HL-60/S4 treated with phorbol 12-myristate 13-acetate at 8.2 ng/mL for 4 days and 3 days (cell line): ENCODE results near the gene THAP8.

ENCODE experiments used
- in situ Hi-C: fragments of 300-500 bp; cut with MboI; formaldehyde crosslinking; loops from 2 replicates; pipeline ENCODE4 v1.15.0; 2022; ENCODE audit warnings: low sequenced_read_pairs

THAP8 gene

DNA sequence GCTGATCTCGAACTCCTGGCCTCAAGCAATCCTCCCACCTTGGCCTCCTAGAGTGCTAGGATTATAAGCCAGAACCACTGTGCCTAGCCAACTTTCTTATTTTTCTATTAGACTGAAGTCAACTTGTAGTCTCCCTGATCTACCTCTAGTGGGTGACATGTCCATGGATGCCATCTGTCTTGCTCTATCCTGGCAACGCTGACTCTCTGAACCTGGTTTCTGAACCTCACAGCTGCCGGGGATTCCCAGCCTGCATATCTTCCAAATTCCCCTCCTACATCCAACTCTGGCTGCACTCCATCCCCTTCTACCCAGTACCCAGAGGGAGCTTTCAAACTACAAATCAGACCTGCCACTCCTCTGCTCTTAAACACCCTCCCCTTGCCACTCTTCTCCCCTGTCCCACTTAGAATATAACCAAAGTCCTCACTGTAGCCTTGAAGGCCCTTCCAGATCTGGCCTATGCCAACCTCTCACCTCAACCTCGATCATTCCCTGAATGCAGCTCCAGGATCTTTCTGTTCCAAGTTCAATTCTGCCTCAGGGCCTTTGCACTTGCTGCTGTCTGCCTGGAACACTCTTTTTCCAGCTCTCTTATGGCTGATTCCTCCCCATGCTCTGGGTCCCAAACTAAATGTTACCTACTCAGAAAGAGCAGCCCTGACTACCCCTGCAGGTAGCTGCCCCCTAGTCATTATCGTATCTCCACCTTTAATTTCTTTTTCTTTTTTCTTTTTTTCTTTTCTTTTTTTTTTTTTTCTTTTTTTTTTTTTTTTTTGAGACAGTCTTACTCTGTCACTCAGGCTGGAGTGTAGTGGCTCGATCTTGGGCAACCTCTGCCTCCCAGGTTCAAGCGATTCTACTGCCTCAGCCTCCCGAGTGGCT, 23.6 kb downstream of the THAP8 start:
- in situ Hi-C loops: no loop called here

DNA sequence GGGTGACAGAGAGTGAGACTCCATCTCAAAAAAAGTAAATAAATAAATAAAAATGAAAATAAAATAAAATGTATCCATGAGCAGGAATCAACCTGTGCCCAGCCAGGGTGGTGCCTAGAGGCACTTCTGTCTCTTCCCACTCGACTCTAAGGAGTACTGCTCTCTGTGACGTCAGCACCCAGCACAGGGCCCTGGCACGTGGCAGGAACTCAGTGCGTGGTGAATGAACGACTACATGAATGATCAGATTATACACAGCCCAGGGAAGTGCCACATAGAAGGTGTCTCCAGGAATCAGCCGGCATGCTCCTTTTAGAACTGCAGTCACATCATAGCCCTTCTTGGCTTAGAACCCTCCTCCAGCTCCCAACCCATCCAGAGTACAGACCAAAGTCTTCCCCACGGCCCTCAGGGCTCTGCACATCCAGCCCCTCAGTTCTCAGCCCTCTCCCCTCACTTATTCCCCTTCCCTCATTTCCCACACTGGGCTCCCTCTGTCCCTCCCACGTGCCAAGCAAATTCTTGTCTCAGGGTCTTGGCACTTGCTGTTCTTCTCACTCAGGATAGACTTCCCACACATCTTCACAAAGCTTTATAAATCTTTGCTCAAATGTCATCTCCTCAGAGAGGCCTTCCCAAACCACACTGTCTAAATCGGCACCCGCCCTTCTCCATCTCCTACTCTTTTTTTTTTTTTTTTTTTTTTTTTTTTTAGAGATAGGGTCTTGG, 25.6 kb downstream of the THAP8 start:
- in situ Hi-C loops: no loop called here

DNA sequence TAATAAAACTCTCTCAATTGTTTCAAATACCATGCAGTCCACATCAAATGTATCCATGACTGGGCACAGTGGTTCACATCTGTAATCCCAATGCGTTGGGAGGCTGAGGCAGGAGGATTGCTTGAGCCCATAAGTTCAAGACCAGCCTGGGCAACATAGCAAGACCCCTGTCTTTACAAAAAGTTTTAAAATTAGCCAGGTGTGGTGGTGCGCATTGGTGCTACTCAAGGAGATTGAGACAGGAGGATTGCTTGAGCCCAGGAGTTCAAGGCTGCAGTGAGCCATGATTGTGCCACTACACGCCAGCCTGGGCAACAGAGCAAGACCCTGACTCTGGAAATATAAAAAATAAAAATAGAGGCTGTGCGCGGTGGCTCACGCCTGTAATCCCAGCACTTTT, 26.4 kb downstream of the THAP8 start:
- in situ Hi-C loops: no loop called here

DNA sequence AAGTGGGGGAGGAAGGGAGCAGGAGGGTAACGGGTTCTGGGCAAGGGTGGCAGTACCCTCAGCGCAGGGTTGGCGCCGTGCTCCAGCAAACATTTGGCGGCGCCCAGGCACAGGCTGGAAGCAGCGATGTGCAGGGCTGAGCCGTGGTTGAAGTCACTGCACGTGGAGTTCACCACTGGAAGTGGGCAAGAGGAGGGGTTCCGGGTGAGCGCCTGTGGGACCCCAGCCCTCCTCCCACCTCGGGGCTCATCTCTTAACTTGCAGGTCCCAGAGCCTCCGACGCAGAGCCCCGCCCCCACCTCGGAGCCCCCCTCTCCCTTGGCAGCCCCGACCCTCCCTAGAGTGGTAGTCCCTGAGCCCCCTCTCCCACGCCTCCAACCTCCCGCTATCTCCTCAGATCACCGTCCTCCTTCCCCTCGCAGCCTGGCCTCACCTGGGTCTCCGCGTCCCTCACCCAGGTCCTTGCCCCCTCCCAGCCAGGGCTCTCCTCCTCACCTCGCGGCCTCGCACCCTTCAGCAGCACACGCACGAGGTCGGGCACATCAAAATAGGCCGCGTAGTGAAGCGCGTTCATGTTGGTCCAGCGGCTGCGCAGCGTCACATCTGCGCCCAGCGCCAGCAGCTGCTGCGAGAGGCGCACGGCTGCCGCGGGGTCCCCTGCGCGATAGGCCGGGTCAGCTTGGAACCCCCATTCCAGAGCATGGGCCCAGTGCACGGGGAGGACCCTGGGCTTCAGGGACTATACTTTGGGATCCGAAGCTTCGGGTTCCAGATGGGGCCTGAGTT, 27.8 kb downstream of the THAP8 start:
- in situ Hi-C loops: no loop called here

DNA sequence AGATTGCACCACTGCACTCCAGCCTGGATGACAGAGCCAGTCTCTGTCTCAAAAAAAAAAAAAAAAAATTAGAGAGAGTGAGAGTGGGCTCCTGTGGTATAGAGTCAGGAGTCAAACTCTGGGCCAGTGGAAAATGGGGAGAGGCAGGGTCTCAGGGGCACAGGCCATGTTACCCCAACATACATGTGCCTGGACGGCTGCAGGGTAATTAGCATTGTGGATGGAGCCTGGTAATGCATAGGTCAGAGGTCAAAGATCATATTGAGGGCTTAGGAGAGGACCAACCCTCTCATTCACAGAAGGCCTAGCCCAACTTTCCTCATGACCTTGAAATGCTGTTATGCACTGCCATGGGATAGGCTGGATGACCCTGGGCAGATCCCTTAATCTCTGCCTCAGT, 28.5 kb downstream of the THAP8 start:
- in situ Hi-C loops: no loop called here

DNA sequence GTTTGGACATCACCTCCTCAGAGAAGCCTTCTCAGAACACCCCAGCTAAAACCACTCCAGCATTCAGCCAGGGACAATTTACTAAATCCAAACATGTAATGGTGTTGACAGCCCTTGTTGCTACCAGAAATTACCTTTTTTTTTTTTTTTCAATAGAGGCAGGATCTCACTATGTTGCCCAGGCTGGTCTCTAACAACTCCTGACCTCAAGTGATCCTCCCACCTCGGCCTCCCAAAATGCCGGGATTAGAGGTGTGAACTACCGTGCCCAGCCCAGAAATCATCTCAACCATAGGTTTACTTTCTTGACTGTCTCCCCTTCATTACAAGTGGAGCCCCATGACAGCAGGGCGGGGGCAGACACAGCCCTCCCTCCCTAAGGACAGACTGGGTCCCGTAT, 30.7 kb downstream of the THAP8 start:
- in situ Hi-C loops: no loop called here

DNA sequence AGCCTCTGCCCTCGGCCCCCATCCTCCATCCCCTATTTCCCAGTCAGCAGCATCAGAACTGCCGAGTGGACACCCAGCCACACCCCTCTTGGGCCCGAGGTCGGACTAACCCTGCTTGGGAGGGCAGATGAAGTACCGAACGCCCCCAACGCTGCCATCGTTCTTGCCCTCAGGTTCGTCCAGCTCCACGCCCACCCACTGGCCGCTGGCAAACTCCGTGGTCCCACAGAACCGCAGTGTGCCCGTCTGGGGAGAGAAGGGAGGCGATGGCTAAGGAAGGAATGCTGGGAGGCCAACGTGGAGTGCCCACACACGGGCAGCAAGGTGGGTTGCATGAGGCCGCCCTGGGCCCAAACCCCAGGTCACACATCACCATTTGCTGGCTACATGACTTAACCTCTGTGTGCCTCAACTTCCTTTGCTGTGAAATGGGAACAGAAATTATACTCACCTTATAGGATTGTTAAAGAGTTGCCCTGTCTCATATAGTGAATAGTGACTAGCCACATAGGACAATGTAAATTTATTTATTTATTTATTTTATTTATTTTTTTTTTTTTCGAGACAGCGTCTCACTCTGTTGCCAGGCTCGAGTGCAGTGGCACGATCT, 34.9 kb downstream of the THAP8 start:
- in situ Hi-C loops: no loop called here

DNA sequence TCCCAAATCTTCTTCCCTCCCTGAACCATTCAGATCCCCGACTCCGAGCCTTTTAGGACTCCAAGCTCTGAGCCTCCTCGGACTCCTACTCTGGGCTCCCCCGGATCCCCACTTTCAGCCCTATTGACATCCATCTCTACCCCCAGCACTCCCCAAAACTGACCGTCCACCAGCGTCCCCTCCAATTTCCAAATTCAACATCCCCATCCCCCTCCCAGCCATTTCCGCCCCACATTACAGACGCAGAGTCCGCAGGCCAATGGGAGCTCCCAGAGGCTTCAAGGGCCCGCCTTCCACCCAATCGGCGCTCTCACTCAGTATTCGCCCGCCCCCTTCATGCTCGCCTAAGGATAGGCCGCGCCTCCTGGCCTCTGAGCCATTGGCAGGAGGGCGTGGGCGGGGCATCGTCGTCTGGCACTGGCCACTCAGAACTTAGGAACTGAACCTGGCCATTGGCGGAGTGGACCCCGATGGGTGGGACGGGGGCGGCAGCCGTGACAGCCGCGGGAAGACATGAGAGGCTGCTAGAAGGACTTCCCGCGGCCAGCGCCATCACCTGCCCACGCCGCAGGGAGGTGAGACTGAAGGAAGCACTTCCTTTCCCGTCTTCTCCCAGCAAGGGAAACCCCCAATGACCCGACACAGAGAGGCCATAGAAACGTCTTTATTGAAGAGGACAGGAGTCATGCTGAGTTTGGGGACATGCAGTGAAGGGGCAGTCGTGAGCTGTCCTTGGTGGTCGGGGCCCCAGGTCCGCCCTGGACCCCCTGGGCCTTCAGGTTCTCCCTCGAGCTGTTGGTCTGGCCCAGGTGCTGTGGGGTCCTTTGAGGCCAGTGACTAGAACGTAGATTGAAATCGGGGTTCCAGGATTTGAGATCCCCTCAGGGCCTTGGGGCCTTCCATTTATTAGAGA, 39.8 kb downstream of the THAP8 start, which contains the start of gene ALKBH6:
Gene ALKBH6, minus strand, starts transcription at position 202 of the 913 bp plus-strand sequence. CDS start 816 bp downstream, outside the sequence.
- in situ Hi-C loops: no loop called here

DNA sequence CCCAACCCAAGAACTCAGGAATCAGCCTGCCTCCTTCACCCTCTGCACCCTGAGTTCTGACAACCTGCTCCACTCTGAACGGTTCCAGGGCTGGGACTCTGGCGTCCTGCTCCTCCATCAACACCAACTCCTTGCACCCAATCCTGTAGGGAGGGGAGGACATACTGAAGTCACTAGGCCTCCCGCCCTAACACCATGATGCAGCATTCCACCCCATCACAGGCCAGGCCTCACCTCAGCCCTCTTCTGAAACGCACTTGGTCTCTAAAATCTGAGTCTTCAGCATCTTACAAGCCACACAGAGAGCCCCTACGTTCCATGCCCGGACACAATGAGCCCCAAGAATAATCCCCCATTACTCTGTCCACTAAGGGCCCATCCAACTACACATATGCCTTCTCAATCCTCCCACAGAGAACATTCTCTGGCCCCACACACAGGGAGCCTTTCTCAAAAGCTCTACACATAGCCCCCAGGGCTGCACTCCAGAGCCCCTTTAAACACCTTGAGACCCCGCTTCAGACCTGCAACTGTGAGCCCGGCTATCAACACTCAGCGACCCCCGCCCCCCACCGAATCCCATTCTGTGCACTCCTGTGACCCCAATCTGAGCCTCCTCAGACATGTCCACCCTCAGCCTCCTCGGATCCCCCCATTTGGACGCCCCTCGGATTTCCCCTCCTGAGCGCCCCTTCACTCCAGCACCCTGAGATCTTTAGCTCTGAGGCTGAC, 40.6 kb downstream of the THAP8 start:
- in situ Hi-C loops: no loop called here

DNA sequence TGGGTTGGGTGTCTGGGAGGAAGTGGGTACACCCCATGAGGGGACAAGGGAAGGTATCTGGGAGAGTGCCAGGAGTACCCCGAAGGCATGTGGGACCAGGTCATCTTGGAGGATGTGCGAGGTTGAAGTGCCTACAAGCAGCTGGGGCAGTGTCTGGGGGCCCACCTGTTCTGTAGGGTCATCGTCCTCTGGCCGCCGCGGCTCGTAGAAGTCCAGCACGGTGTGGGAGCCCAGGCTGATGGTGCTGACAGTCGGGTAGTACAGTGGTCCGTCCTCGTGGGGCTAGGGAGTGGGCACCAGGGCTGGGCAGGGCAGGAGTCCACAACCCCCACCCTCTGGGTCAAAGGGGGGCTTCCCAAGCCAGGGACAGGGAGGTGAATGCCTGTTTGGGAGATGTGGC, 43.7 kb downstream of the THAP8 start:
- in situ Hi-C loops: no loop called here

DNA sequence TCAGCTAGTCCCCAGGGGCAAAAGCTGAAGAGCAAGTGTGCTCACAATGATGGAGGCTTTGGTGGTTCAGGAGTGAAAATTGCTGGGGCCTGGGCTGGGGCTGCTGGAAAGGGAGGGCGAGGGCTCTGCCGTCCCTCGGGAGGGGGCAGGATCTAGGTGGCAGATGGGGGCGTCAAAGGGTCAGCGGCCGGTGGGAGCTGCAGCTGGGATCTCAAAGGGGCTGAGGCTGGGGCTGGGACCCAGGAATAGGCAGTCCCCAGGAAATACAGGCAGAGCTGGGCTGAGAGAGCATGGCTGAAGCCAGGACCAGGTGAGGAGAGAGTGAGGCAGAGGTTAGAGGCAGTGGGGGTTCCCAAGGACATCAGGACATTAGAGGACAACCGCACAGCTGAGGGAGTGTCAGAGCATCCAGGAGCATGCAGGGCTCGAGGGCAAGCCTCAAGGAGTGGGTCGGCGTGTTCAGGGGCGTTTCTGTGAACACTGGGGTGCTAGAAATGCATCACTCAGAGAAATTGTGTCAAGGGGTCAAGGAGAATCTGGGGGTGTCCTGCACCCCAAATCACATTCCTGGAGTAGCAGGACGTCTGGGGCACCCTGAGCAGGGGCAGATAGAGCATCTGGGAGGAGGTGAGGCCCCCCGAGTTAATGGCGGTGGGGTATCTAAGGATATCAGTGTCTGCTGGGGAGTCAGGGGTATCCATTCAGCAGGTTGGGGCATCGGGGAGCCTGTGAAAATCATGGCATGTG, 44.3 kb downstream of the THAP8 start:
- in situ Hi-C loops: no loop called here

DNA sequence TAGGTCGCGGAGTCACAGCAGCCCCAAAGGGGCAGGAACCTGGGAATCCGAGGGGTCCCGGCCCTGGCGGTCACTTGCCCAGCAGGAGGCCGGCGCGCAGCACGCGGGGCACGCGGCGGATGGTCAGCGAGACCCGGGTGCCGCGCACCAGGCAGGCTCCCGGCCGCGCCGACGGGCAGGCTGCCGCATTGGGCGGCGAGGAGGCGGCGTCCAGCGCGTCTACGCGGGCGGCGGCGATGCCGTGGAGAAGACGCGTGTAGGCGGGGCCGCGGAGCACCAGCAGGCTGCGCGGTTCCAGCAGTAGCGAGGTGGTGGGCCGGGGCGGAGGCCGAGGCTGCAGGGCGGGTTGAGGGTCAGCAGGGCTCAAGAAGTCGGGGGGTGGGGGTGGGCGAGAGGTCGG, 44.9 kb downstream of the THAP8 start:
- in situ Hi-C loops: no loop called here

DNA sequence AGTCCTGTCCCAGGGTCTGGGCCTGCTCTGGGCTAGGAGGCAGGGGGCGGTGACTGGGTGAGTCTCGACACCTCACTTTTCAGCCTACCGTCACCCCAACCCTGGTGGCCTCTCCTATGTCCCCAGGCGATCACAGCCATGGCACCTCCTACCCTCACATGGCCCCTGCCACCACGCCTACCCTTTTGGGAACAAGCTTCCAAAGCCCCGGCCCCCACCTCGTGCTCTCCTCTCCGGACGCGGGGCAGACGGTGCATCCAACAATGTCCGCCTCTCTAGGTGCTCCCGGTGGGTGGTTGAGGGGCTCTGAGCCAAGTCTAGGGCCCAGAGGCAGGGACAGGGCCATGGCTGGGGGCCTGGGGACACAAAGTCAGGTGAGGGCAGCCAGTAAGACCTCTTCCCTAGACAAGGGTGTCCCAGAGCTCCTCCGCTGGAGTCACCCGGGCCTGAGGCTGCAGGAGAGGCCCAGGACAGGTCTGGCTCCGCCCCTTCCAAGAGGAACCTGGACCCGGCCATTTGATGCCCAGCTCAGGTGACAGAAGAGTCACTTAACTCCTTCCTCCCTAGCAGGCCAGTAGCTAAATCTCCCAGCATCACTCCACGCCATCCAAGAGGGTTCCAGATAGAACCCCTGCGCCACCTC, 45.6 kb downstream of the THAP8 start, which contains the start of gene SYNE4:
Gene SYNE4, minus strand, starts transcription at position 478 of the 643 bp plus-strand sequence. Its CDS starts 132 bp downstream, at position 346.
- in situ Hi-C loops: no loop called here

DNA sequence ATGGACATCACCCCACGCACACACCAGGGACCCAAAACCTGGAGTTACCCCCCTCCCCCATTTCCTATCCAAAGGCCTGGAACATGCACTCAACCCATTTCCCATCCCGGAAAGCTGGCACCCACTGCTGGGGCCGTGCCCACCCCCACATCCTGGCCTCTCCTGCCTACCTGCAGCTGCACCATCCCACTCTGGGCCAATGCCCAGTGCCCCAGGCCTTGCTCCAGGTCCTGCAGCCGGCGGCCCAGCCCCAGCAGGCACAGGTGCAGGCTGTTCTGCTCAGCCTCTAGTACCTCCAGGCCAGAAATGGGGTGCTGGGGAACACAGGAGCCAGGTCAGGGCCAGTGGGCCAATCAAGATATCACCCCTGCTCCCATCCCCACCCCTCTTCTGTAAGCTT, 47.1 kb downstream of the THAP8 start:
- in situ Hi-C loops: no loop called here

DNA sequence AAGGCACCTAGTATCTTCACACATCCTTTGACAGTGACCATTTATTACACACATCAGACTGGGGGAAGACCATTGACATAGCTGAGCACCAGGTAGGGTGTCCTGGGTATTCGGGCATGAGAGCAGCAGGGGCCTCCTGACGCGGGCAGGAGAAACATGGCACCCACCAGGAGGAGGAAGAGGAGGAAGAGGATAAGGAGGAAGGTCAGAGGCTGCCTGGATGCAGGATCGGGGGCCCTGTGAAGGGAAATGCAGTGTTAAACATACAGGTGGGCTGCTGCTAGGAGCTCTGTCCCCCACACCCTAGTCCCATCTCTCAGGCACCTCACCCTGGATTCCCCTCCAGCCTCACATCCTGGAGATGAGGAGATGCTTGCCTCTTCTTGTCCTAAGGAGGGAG, 50.8 kb downstream of the THAP8 start:
- in situ Hi-C loops: no loop called here

DNA sequence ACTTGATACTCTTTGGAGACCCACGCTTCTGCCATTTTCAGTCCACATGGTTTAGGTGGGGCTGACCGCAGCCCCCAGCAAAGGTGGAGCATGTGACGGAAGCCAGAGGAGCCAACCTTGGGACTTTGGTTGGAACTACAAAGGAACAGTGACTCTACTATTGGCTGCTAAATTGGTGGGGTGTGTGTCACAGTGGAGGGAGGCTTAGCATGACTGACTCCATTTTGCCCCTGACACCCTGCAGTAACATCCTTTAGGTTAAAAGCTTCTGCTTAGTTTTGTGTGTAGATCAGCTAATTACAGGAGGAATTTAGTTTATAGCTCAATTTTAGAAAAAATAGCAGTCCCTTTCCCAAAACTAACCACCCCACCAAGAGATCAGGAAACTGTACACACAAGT, 52.5 kb downstream of the THAP8 start:
- in situ Hi-C loops: no loop called here

DNA sequence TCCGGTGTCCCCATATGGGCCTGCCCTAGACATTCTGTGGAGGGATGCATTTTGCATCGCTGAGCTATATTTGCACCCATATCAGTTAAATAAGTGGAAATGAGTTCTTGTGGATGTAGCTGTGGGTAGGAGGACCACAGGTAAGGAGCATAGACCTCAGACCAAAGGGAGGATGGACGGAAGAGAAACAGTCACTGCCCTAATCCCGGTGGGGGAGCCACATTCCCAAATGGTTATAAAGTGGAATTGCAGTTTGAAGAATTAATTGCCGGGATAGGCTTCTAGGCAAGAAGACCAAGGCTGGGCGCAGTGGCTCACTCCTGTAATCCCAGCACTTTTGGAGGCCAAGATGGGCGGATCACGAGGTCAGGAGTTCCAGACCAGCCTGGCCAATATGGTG, 57.3 kb downstream of the THAP8 start:
- in situ Hi-C loops: no loop called here
